Thyroid gland (tissue), 4 donors: ENCODE data around the gene NME9. TPM values are rescaled to one million over a fixed set of nuclear protein-coding genes. Genes with fewer than 3 reads are reported as not detected.

Source experiments
- DNase-seq, 2 donors: peaks; one replicate each; pipeline ENCODE4 v3.0.0-alpha.2; 2019
- H3K27ac ChIP-seq, 3 donors: fragments of 200-600 bp; sonication (generic); 1 replicate in 2 of 3; 2 replicates in 1 of 3; pipeline ENCODE4 v1.5.1; 2016 to 2019; ENCODE audit warnings: mild to moderate bottlenecking in 1 of 3, moderate library complexity in 1 of 3
- H3K27me3 ChIP-seq: fragments of 200-600 bp; sonication (generic); one replicate; pipeline ENCODE4 v1.5.1; 2019
- H3K36me3 ChIP-seq, 2 donors: fragments of 200-600 bp; sonication (generic); one replicate each; pipeline ENCODE4 v1.5.1; 2016 to 2019
- H3K4me1 ChIP-seq, 2 donors: fragments of 200-600 bp; sonication (generic); one replicate each; pipeline ENCODE4 v1.5.1; 2017 to 2019
- H3K4me3 ChIP-seq, 3 donors: fragments of 200-600 bp; sonication (generic); replicated peaks in 1 of 3; 1 replicate in 2 of 3; 2 replicates in 1 of 3; pipeline ENCODE4 v1.5.1; 2016; ENCODE audit warnings: mild to moderate bottlenecking in 1 of 3
- H3K9me3 ChIP-seq: fragments of 200-600 bp; sonication (generic); one replicate; pipeline ENCODE4 v1.5.1; 2017
- POLR2A ChIP-seq, 2 donors: fragments of 450-650 bp; IDR thresholded peaks; one replicate each; pipeline ENCODE4 v1.6.1; 2017; ENCODE audit warnings: antibody characterized with exemption in 2 of 2, mild to moderate bottlenecking in 2 of 2, moderate library complexity in 1 of 2
- WGBS, 2 donors: methylation state at CpG; one replicate each; pipeline ENCODE4 v1.1.5; 2017; 5-methylcytosine and 5-hydroxymethylcytosine counted together
- intact Hi-C: fragments of 100-400 bp; cut with DNase I; formaldehyde crosslinking; loops from one replicate; pipeline ENCODE4 v1.15.1; 2023
- total RNA-seq, 4 donors: library from RNA; depleted of rRNA; stranded (reverse); fragments of >200 nt; gene quantifications; one replicate each; pipeline ENCODE4 v1.2.3, GENCODE V29; 2016
- TF ChIP-seq, protein P1 (sequence below), 6 experiments: fragments of 200-600 bp in 3 of 6; fragments of 450-650 bp in 3 of 6; sonication (generic) in 3 of 6; IDR thresholded peaks; one replicate each; pipeline ENCODE4 v1.5.1; 2016 to 2019; ENCODE audit warnings: antibody characterized with exemption in 6 of 6, mild to moderate bottlenecking in 2 of 6, inconsistent platforms in 1 of 6, moderate library complexity in 1 of 6

Gene NME9
- total RNA-seq, 4 donors from 2014 or later, result 1.3 to 2.7 (median 2.6) TPM; not detected in 1

DNA sequence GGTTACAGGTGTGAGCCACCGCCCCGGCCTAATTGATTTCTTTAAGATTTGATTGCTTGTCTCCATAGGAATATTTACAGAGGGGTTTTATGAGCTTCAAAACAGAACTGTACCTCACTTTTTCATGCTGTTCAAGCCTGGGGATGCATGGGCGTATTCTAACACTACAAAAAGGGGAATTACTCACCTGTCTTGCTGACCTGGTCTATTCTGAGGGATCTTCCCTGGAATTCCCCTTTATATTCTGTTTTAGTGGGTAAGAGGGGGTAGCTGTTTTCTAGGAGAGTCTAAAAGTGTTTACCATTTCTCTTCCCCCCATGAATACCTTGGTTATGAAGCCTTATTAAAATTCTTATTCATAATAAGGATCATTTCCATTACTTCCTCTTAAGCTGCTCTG is 48.1 kb downstream of the NME9 start:
- TF ChIP-seq, protein P1, sequence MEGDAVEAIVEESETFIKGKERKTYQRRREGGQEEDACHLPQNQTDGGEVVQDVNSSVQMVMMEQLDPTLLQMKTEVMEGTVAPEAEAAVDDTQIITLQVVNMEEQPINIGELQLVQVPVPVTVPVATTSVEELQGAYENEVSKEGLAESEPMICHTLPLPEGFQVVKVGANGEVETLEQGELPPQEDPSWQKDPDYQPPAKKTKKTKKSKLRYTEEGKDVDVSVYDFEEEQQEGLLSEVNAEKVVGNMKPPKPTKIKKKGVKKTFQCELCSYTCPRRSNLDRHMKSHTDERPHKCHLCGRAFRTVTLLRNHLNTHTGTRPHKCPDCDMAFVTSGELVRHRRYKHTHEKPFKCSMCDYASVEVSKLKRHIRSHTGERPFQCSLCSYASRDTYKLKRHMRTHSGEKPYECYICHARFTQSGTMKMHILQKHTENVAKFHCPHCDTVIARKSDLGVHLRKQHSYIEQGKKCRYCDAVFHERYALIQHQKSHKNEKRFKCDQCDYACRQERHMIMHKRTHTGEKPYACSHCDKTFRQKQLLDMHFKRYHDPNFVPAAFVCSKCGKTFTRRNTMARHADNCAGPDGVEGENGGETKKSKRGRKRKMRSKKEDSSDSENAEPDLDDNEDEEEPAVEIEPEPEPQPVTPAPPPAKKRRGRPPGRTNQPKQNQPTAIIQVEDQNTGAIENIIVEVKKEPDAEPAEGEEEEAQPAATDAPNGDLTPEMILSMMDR (IDR thresholded peaks at IDR 0.05), result no peak
- TF ChIP-seq POLR2A (IDR thresholded peaks at IDR 0.05), result no peak
- no peaks in the 10 kb centered on the region for H3K27me3 ChIP-seq
- WGBS, 2 donors, result 96 to 97% methylated on average over 3 of the region's 3 CpGs
- no peak for DNase-seq
- no peak overlapping the region for H3K4me3 ChIP-seq
- H3K9me3 ChIP-seq, result no peaks in the 10 kb centered on the region
- intact Hi-C loops, result no loop called here
- H3K27ac ChIP-seq, result no peak overlapping the region
- peaks cover 15 to 19% of the 10 kb centered on the region in 2 donors for H3K36me3 ChIP-seq
- no peaks in the 10 kb centered on the region for H3K4me1 ChIP-seq

DNA sequence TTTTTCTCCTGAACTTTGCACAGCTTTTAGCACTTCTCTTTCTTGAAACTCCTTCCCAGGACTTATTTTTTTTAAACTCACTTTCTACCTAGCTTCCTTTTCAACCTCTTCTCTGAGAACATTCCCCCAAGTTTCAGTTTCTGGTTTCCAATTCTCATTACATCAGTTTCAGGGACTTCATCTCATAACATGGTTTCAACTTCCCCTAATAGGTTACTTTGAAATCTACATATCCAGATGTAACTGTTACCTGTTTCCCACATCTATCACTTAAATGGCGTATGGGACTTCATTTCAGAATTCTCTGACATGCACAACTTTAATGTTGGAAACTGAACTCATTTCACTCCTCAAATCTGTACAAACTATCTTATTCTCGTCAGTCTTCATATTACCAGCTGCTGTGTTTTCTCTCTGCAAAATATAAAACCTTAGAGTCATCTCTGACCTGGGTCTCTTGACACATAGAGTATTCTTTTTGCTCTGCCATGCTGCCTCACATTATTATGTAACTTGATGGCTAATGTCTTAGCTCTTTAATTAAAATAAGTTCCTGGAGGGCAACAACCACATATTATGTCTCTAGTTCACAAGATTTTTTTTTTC is 58.4 kb downstream of the NME9 start:
- TF ChIP-seq, protein P1 (IDR thresholded peaks at IDR 0.05), result no peak
- intact Hi-C loops, result no loop called here
- no peaks in the 10 kb centered on the region for H3K9me3 ChIP-seq
- no peaks in the 10 kb centered on the region for H3K4me1 ChIP-seq
- H3K27ac ChIP-seq, result no peak overlapping the region
- 98 to 99% methylated on average over 2 of the region's 2 CpGs for WGBS, 2 donors
- DNase-seq, result no peak
- no peaks in the 10 kb centered on the region for H3K27me3 ChIP-seq
- peaks cover 21 to 28% of the 10 kb centered on the region in 2 donors for H3K36me3 ChIP-seq
- no peak overlapping the region for H3K4me3 ChIP-seq

DNA sequence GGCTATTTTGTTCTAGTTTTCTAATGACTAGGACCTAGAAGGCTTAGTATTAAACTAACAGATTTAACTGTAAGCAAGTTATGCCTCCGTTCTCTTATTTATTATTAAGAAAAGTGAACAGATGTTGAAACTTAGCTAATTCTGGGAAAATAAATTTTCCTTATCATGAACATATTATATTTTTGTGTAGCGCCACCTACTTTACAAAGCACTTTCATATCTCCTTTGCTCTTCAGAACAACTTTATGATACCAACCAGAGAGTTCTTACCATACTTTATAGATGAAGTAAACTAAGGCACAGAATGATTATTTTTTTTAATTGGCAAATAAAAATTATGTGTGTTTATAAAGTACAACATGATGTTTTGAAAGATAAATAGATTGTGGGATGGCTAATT is 59.4 kb downstream of the NME9 start:
- Histone ChIP-seq H3K27me3 (no peaks in the 10 kb centered on the region), H3K9me3 (no peaks in the 10 kb centered on the region), H3K4me3 (no peak overlapping the region), H3K36me3 (peaks cover 21 to 31% of the 10 kb centered on the region in 2 donors), H3K4me1 (no peaks in the 10 kb centered on the region), H3K27ac (no peak overlapping the region)
- no peak for DNase-seq
- TF ChIP-seq, protein P1 (IDR thresholded peaks at IDR 0.05), result no peak
- no peak for TF ChIP-seq POLR2A (IDR thresholded peaks at IDR 0.05)
- 95 to 97% methylated on average over 2 of the region's 2 CpGs for WGBS, 2 donors
- intact Hi-C loops, result no loop called here

DNA sequence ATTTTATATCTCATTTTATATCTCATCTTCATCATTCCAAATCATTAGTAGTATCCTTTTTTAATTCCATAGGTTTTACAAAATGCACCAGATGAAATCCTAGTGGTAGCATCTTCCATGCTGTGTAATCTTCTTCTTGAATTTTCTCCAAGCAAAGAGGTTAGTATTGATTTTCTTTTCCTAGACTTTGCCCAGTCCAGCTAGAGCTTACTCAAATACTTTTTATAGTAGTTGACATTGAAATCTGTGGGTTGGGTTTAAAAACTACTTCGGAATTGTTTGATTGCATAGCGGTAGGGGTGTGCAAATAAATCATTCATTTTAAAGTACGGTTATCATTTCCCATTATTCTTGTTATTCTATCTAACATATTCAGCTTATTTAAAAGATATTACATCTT is 62.6 kb downstream of the NME9 start:
- Histone ChIP-seq H3K4me1 (no peaks in the 10 kb centered on the region), H3K9me3 (no peaks in the 10 kb centered on the region), H3K27me3 (no peaks in the 10 kb centered on the region), H3K4me3 (no peak overlapping the region), H3K27ac (no peak overlapping the region), H3K36me3 (peaks cover 8% of the 10 kb centered on the region in 2 donors)
- 95 to 99% methylated on average over 3 of the region's 3 CpGs for WGBS, 2 donors
- DNase-seq, result no peak
- intact Hi-C loops, result no loop called here
- TF ChIP-seq, protein P1 (IDR thresholded peaks at IDR 0.05), result no peak
- no peak for TF ChIP-seq POLR2A (IDR thresholded peaks at IDR 0.05)

DNA sequence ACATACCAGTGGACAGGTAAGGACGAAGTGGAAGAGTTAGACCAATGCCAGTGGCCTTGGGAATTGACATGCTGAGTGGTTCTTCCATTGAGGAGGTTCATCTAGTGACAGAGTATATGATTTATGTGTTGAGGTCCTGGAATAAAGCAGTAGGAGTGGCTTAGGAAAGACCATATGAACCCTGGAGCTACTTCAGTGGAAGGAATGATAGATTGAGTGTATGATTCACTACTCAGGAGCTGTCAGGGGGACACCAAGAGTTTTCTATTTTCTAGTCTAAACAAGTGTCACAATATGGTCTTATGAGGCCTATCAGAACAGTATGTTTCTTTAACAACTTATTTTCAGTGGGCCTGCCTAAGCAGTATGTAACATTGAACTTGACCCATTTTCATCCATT is 63.9 kb downstream of the NME9 start:
- no peaks in the 10 kb centered on the region for H3K9me3 ChIP-seq
- H3K27ac ChIP-seq, result no peak overlapping the region
- TF ChIP-seq POLR2A (IDR thresholded peaks at IDR 0.05), result no peak
- H3K4me1 ChIP-seq, result no peaks in the 10 kb centered on the region
- no peaks in the 10 kb centered on the region for H3K27me3 ChIP-seq
- DNase-seq, result no peak
- peaks cover 0 to 3% of the 10 kb centered on the region in 2 donors for H3K36me3 ChIP-seq
- H3K4me3 ChIP-seq, result no peak overlapping the region
- 93 to 98% methylated on average over 1 of the region's 1 CpG for WGBS, 2 donors
- intact Hi-C loops, result no loop called here
